ENCODE data around the gene ZNF71. TPM values are rescaled to one million over a fixed set of nuclear protein-coding genes. Genes with fewer than 3 reads are reported as not detected.
A peak's percentile ranks its signal among the peaks of the same experiment; 100 is the strongest.

Gene ZNF71
- 6.3 TPM for total RNA-seq
- 1 to 10 TPM; 6.4 to 8.6 (median 7.5) TPM for polyA plus RNA-seq (ENCODE audit: insufficient read depth in 1 of 8, insufficient read length in 8 of 8, low replicate concordance in 1 of 8)
- long read RNA-seq, donor 1, full-length matches to known transcripts = 1 of 1 reads
- long read RNA-seq, donor 1, partial matches to known transcripts = 0 of 1 reads
- long read RNA-seq, donor 1, other reads (novel, unspliced or antisense) = 0 of 1 reads
- long read RNA-seq, donor 2 = 0 reads
- long read RNA-seq, donor 3, full-length matches to known transcripts = 4 of 4 reads
- long read RNA-seq, donor 3, partial matches to known transcripts = 0 of 4 reads
- long read RNA-seq, donor 3, other reads (novel, unspliced or antisense) = 0 of 4 reads
- long read RNA-seq, donor 4, full-length matches to known transcripts = 2 of 2 reads
- long read RNA-seq, donor 4, partial matches to known transcripts = 0 of 2 reads
- long read RNA-seq, donor 4, other reads (novel, unspliced or antisense) = 0 of 2 reads
- long read RNA-seq, donor 5, full-length matches to known transcripts = 9 of 9 reads
- long read RNA-seq, donor 5, partial matches to known transcripts = 0 of 9 reads
- long read RNA-seq, donor 5, other reads (novel, unspliced or antisense) = 0 of 9 reads
- long read RNA-seq, donor 6, full-length matches to known transcripts = 3 of 3 reads
- long read RNA-seq, donor 6, partial matches to known transcripts = 0 of 3 reads
- long read RNA-seq, donor 6, other reads (novel, unspliced or antisense) = 0 of 3 reads
- long read RNA-seq, donor 7, full-length matches to known transcripts = 2 of 2 reads
- long read RNA-seq, donor 7, partial matches to known transcripts = 0 of 2 reads
- long read RNA-seq, donor 7, other reads (novel, unspliced or antisense) = 0 of 2 reads
- long read RNA-seq, donor 8, full-length matches to known transcripts = 4 of 4 reads
- long read RNA-seq, donor 8, partial matches to known transcripts = 0 of 4 reads
- long read RNA-seq, donor 8, other reads (novel, unspliced or antisense) = 0 of 4 reads
- long read RNA-seq, donor 9 = 0 reads
- long read RNA-seq, donor 10 = 0 reads
- long read RNA-seq, donor 11, full-length matches to known transcripts = 3 of 3 reads
- long read RNA-seq, donor 11, partial matches to known transcripts = 0 of 3 reads
- long read RNA-seq, donor 11, other reads (novel, unspliced or antisense) = 0 of 3 reads

DNA sequence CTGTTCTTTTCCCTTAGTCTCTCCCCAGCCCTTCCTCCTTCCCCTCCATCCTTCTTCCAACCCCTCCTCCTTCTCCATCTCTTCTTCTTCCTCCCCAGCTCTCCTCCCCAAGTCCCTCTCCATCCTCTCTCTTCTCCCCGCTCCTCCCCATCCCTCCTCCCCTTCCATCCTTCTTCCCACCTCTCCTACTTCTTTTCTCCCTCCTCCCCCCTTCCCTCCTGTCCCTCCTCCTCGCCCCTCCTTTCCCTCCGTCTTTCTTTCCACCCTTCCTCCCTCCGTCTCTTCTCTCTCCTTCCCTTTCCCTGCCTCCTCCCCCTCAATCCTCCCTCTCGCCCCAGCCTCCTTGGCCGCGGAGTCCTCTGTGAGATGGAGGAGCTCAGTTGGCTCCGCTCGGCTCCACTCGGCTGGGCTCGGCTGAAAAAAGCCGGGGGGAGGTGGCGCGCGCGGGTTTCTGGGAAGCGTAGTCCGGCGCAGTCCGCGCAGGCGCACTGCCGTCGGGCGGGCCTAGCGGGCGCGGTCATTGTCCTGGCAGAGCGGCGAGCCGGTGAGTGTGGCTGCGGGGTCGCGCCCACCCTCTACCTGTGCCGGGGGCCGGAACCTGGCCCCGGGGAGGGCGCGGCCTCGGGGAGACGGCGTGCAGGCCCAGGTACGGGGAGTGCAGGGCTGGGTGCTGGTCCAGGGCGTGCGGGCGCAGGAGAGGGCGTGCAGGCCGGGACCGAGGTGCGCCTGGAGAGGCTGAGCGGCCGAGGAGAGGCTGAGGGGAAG, at the start of gene ZNF71:
TSS of gene ZNF71 (plus strand) at position 520 of the 765 bp plus-strand sequence. CDS start 6,257 bp downstream, outside the sequence.
- under 1% methylated on average over 49 of the region's 52 CpGs for WGBS (ENCODE audit: insufficient coverage)
- Histone ChIP-seq H3K4me3 (ENCODE audit: low read length) (peak within 1 kb of the TSS; percentile 91), H3K4me1 (ENCODE audit: control insufficient read depth, insufficient read depth, low read length) (peaks cover 10% of the 10 kb centered on the region), H3K36me3 (ENCODE audit: control insufficient read depth, insufficient read depth, low read length) (peaks cover 22% of the 10 kb centered on the region), H3K27ac (ENCODE audit: low read length) (peak within 1 kb of the TSS; percentile 20), H3K27me3 (ENCODE audit: control insufficient read depth, insufficient read depth, low read length) (no peaks in the 10 kb centered on the region), H3K9me3 (replicated peaks; ENCODE audit: control insufficient read depth, low read depth, low read length) (peaks cover 5% of the 10 kb centered on the region)
- DNase-seq = peak; percentile 95

DNA sequence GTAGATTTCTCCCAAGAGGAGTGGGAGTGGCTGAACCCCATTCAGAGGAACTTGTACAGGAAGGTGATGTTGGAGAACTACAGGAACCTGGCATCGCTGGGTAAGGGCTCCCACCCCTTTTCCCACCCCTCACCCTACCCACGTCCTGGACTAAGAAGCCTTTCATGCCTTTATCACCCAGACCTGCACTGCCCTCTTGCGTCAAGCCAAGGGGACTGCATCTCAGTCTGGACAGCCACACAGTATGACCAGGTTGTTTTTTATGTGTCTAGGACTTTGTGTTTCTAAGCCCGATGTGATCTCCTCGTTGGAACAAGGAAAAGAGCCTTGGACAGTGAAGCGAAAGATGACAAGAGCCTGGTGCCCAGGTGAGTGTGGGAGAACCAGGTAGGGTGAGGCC, 47.6 kb upstream of the ZNF71 start:
- Histone ChIP-seq H3K27ac (ENCODE audit: low read length) (no peak overlapping the region), H3K9me3 (replicated peaks; ENCODE audit: control insufficient read depth, low read depth, low read length) (peaks cover 52% of the 10 kb centered on the region), H3K4me1 (ENCODE audit: control insufficient read depth, insufficient read depth, low read length) (no peaks in the 10 kb centered on the region), H3K36me3 (ENCODE audit: control insufficient read depth, insufficient read depth, low read length) (peaks cover 38% of the 10 kb centered on the region), H3K27me3 (ENCODE audit: control insufficient read depth, insufficient read depth, low read length) (no peaks in the 10 kb centered on the region), H3K4me3 (ENCODE audit: low read length) (no peak overlapping the region)
- no CpG with 5 or more reads among the region's 6 CpGs for WGBS (ENCODE audit: insufficient coverage)
- no peak for DNase-seq

DNA sequence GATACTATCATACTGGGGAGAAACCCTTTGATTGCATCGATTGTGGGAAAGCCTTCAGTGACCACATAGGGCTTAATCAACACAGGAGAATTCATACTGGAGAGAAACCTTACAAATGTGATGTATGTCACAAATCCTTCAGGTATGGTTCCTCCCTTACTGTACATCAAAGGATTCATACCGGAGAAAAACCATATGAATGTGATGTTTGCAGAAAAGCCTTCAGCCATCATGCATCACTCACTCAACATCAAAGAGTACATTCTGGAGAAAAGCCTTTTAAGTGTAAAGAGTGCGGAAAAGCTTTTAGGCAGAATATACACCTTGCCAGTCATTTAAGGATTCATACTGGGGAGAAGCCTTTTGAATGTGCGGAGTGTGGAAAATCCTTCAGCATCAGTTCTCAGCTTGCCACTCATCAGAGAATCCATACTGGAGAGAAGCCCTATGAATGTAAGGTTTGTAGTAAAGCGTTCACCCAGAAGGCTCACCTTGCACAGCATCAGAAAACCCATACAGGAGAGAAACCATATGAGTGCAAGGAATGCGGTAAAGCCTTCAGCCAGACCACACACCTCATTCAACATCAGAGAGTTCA, 40.7 kb upstream of the ZNF71 start:
- no peaks in the 10 kb centered on the region for H3K4me1 ChIP-seq (ENCODE audit: control insufficient read depth, insufficient read depth, low read length)
- no peaks in the 10 kb centered on the region for H3K27me3 ChIP-seq (ENCODE audit: control insufficient read depth, insufficient read depth, low read length)
- H3K9me3 ChIP-seq (replicated peaks; ENCODE audit: control insufficient read depth, low read depth, low read length) = peaks cover 52% of the 10 kb centered on the region
- WGBS (ENCODE audit: insufficient coverage) = no CpG with 5 or more reads among the region's 6 CpGs
- no peak overlapping the region for H3K4me3 ChIP-seq (ENCODE audit: low read length)
- peaks cover 36% of the 10 kb centered on the region for H3K36me3 ChIP-seq (ENCODE audit: control insufficient read depth, insufficient read depth, low read length)
- no peak for DNase-seq
- no peak overlapping the region for H3K27ac ChIP-seq (ENCODE audit: low read length)

DNA sequence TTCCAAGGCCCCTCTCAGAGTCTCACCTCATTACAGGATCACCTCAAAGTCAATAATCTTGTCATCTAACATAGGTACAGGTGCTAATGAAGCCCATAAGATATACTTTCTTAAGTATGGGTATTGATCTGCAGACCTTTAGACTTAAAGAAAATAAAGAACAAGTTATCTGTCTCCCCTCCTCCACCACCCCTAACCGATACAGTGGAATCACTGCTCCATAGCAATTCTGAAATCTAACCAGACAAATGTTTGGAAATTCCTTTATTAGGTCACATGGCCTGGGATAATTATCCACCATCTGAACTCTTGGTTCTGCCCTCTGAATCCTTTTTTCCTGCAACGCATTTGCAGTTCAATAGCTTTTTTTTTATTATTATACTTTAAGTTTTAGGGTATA, 32.3 kb upstream of the ZNF71 start:
- Histone ChIP-seq H3K4me3 (ENCODE audit: low read length) (no peak overlapping the region), H3K36me3 (ENCODE audit: control insufficient read depth, insufficient read depth, low read length) (peaks cover 2% of the 10 kb centered on the region), H3K9me3 (replicated peaks; ENCODE audit: control insufficient read depth, low read depth, low read length) (peaks cover 55% of the 10 kb centered on the region), H3K27me3 (ENCODE audit: control insufficient read depth, insufficient read depth, low read length) (no peaks in the 10 kb centered on the region), H3K4me1 (ENCODE audit: control insufficient read depth, insufficient read depth, low read length) (peaks cover 4% of the 10 kb centered on the region), H3K27ac (ENCODE audit: low read length) (no peak overlapping the region)
- DNase-seq = no peak
- no CpG with 5 or more reads among the region's 2 CpGs for WGBS (ENCODE audit: insufficient coverage)

DNA sequence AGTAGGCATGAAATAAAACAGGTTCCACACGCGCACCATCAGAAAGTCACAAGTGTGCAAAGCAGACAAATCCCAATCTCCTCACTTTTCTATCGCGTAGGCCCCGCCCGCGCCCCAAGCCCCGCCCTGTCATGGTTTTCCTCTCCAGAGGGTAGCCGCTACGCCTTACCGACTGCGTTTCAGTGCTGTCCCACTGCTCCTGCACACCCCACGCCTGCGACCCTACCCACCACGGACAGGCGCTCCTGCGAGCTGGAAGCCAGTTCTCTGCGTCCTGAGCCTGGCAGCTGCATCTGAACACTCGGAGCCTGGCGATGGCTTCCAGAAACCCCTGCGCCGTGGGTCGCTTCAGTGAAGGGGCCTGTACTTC, 28.2 kb upstream of the ZNF71 start:
- DNase-seq = no peak
- H3K27ac ChIP-seq (ENCODE audit: low read length) = peak overlapping the region; percentile 82
- peaks cover 10% of the 10 kb centered on the region for H3K4me1 ChIP-seq (ENCODE audit: control insufficient read depth, insufficient read depth, low read length)
- H3K36me3 ChIP-seq (ENCODE audit: control insufficient read depth, insufficient read depth, low read length) = peaks cover 31% of the 10 kb centered on the region
- under 1% methylated on average over 21 of the region's 23 CpGs for WGBS (ENCODE audit: insufficient coverage)
- H3K4me3 ChIP-seq (ENCODE audit: low read length) = peak overlapping the region; percentile 96
- H3K27me3 ChIP-seq (ENCODE audit: control insufficient read depth, insufficient read depth, low read length) = no peaks in the 10 kb centered on the region
- H3K9me3 ChIP-seq (replicated peaks; ENCODE audit: control insufficient read depth, low read depth, low read length) = peaks cover 54% of the 10 kb centered on the region

DNA sequence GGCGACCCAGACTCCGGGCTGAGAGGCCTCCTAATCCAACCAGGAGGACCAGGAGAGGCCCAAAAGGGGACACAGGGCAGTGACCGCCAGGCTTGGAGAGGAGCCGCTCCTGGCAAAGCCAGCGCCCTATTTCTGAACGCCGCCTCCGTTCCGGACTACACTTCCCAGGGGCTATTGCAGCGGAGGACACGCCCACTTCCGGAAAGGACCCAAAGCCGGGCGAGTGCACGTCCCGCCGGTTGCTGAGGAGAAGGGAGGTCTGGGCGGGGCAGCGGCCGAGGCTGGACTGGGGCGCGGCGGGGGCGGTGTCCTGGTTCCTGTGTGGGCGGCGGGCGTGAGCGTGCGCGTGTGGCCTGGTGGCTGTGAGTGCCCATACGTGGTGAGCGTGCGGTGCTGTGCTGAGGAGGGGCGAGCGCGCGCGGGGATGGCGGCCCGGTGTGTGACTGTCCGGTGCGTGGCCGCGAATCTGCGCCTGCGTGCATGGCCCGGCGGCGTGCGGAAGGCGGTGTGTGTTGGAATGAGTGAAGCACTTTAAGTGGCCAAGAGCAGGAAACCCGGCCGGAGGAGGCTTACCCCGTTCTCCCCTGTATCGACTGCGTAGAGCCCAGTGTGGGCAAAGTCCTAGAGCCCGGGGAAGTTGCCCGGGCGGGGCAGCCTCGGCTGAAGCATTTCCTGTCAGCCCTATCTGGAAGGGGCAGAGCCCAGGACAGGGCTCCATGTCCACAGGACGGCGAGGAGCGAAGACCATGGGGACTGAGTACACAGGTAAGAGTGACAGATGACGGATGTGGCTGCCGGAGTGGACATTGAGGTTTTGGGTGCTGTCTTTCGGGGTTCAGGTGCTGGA, 27.6 kb upstream of the ZNF71 start, which contains the start of gene ZNF470:
TSS of gene ZNF470 (plus strand) at position 195 of the 847 bp plus-strand sequence. CDS start 2,844 bp downstream, outside the sequence.
- H3K27ac ChIP-seq (ENCODE audit: low read length) = peak within 1 kb of the TSS; percentile 82
- peaks cover 53% of the 10 kb centered on the region for H3K9me3 ChIP-seq (replicated peaks; ENCODE audit: control insufficient read depth, low read depth, low read length)
- no peaks in the 10 kb centered on the region for H3K27me3 ChIP-seq (ENCODE audit: control insufficient read depth, insufficient read depth, low read length)
- WGBS (ENCODE audit: insufficient coverage) = 3% methylated on average over 60 of the region's 66 CpGs
- peaks cover 33% of the 10 kb centered on the region for H3K36me3 ChIP-seq (ENCODE audit: control insufficient read depth, insufficient read depth, low read length)
- peak within 1 kb of the TSS; percentile 96 for H3K4me3 ChIP-seq (ENCODE audit: low read length)
- DNase-seq = peak; percentile 97
- H3K4me1 ChIP-seq (ENCODE audit: control insufficient read depth, insufficient read depth, low read length) = peaks cover 10% of the 10 kb centered on the region

DNA sequence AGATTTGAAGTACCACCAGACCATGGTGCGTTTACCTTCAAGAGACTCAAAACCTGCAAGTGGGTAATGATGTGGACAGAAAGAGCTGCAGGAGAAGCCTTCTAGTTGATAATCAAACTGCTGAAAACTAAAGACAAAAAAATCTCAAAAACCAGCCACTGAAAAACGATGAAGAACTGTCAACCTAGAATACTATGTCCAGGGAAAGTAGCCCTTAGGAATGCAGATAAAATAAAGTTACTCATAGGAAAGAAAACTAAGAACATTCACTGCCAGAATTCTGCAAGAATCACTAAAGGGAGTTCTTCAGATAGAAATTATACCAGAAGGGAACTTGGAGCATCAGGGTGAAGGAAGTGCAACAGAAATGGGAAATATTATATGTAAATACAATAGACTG, 22.5 kb upstream of the ZNF71 start:
- H3K36me3 ChIP-seq (ENCODE audit: control insufficient read depth, insufficient read depth, low read length) = peaks cover 48% of the 10 kb centered on the region
- H3K4me3 ChIP-seq (ENCODE audit: low read length) = no peak overlapping the region
- no CpG with 5 or more reads among the region's 2 CpGs for WGBS (ENCODE audit: insufficient coverage)
- no peak for DNase-seq
- no peak overlapping the region for H3K27ac ChIP-seq (ENCODE audit: low read length)
- H3K27me3 ChIP-seq (ENCODE audit: control insufficient read depth, insufficient read depth, low read length) = no peaks in the 10 kb centered on the region
- H3K9me3 ChIP-seq (replicated peaks; ENCODE audit: control insufficient read depth, low read depth, low read length) = peaks cover 60% of the 10 kb centered on the region
- peaks cover 8% of the 10 kb centered on the region for H3K4me1 ChIP-seq (ENCODE audit: control insufficient read depth, insufficient read depth, low read length)

DNA sequence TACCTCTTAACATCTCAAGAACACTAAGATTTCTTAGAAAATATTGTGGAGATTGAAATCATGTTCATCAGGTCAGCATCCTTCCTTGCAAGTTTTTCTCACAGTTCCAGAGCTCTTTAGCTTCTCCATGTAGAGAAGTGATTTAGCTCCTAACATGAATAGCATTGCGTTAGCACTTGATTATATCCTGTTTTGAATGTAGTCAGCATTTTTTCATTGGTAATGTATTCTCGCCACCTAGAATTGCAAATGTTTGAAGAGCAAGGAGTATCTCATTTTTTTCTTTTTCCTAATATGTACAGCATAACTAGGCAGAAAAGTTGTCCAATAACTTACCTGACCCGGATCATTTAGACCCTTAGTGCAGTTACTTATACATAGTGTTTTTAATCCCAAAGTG, 21.2 kb upstream of the ZNF71 start:
- no CpG with 5 or more reads among the region's 3 CpGs for WGBS (ENCODE audit: insufficient coverage)

More for the DNA sequence above, 21.2 kb upstream of the ZNF71 start:
- H3K27ac ChIP-seq (ENCODE audit: low read length) = no peak overlapping the region
- no peaks in the 10 kb centered on the region for H3K4me1 ChIP-seq (ENCODE audit: control insufficient read depth, insufficient read depth, low read length)
- no peaks in the 10 kb centered on the region for H3K27me3 ChIP-seq (ENCODE audit: control insufficient read depth, insufficient read depth, low read length)
- DNase-seq = no peak
- H3K4me3 ChIP-seq (ENCODE audit: low read length) = no peak overlapping the region
- peaks cover 48% of the 10 kb centered on the region for H3K36me3 ChIP-seq (ENCODE audit: control insufficient read depth, insufficient read depth, low read length)
- H3K9me3 ChIP-seq (replicated peaks; ENCODE audit: control insufficient read depth, low read depth, low read length) = peaks cover 68% of the 10 kb centered on the region

All from muscle of leg (tissue), 16 donors.